Measurements from ENCODE around the gene P3H4.

GRCh38 chr17:41773731-41774193 is 38.0 kb downstream of the P3H4 start:
- TF ChIP-seq CTCF (IDR thresholded peaks at IDR 0.05) (no peak), ZFX (IDR thresholded peaks at IDR 0.05; ENCODE audit: borderline replicate concordance) (no peak)
